DND-41 (cell line): ENCODE results near the gene MS4A15.
"Not testable (repeated sequence)": the region's sequence is repeated elsewhere in the genome, so short reads cannot be mapped to it uniquely, and the experiment has no call there.

Experiments
- ATAC-seq: fragments of 200-7000 bp; cut with Tn5 transposase; 3 replicates; pipeline ENCODE4 v1.9.1; 2021; ENCODE audit warnings: low read depth; ENCODE audit not compliant: insufficient read depth
- DNase-seq: peaks from one replicate; pipeline ENCODE4 v3.0.0-alpha.2; 2020
- H2AFZ ChIP-seq: 2 replicates; pipeline ENCODE4 v1.6.0; 2012; ENCODE audit warnings: low read depth, low read length
- H3K27ac ChIP-seq: 2 replicates; pipeline ENCODE4 v1.5.1; 2012; ENCODE audit warnings: low read length, inconsistent platforms
- H3K27me3 ChIP-seq: fragments of 200-600 bp; sonication (generic); 2 replicates; pipeline ENCODE4 v1.6.0; 2012; ENCODE audit warnings: low read length, mild to moderate bottlenecking, inconsistent platforms; ENCODE audit not compliant: insufficient read depth, poor library complexity
- H3K36me3 ChIP-seq: 2 replicates; pipeline ENCODE4 v1.5.1; 2012; ENCODE audit warnings: low read length, inconsistent platforms; ENCODE audit not compliant: insufficient read depth
- H3K4me1 ChIP-seq: 2 replicates; pipeline ENCODE4 v1.5.1; 2012; ENCODE audit warnings: mild to moderate bottlenecking, low read length; ENCODE audit not compliant: insufficient read depth
- H3K4me2 ChIP-seq: 2 replicates; pipeline ENCODE4 v1.6.0; 2012; ENCODE audit warnings: mild to moderate bottlenecking, moderate library complexity, low read length, inconsistent platforms; ENCODE audit not compliant: insufficient read depth
- H3K4me3 ChIP-seq, 2 experiments: fragments of 200-600 bp in 1 of 2; shearing (Covaris generic) in 1 of 2; 2 replicates each; pipeline ENCODE4 v1.5.1; 2012 to 2016; ENCODE audit warnings: inconsistent platforms in 2 of 2, low read length in 2 of 2, mild to moderate bottlenecking in 2 of 2, low read depth in 1 of 2, moderate library complexity in 1 of 2
- H3K79me2 ChIP-seq: 2 replicates; pipeline ENCODE4 v1.6.0; 2012; ENCODE audit warnings: low read length, inconsistent platforms; ENCODE audit not compliant: insufficient read depth
- H3K9ac ChIP-seq: 2 replicates; pipeline ENCODE4 v1.6.0; 2012; ENCODE audit warnings: low read depth, mild to moderate bottlenecking, inconsistent platforms, low read length, moderate library complexity
- H3K9me3 ChIP-seq: 2 replicates; pipeline ENCODE4 v1.5.1; 2012; ENCODE audit warnings: low read length, moderate library complexity, mild to moderate bottlenecking, inconsistent platforms; ENCODE audit not compliant: insufficient read depth, severe bottlenecking
- H4K20me1 ChIP-seq: 2 replicates; pipeline ENCODE4 v1.6.0; 2012; ENCODE audit warnings: low read length; ENCODE audit not compliant: insufficient read depth
- CTCF ChIP-seq: IDR thresholded peaks from 2 replicates; pipeline ENCODE4 v1.5.1; 2012; ENCODE audit warnings: borderline replicate concordance, low read length, moderate library complexity, mild to moderate bottlenecking; ENCODE audit not compliant: poor library complexity, severe bottlenecking; ENCODE audit errors: extremely low read depth
- EZH2 ChIP-seq: IDR thresholded peaks from 3 replicates; pipeline ENCODE4 v1.6.1; 2012; ENCODE audit warnings: borderline replicate concordance, low read depth, mild to moderate bottlenecking, moderate library complexity, low read length, inconsistent platforms; ENCODE audit not compliant: severe bottlenecking

The MS4A15 gene

GRCh38 chr11:60754887-60755286 lies 1.8 kb upstream of the MS4A15 start:
- H4K20me1 ChIP-seq: no peaks in the 10 kb centered on the region
- TF ChIP-seq CTCF: no peak
- TF ChIP-seq EZH2: no peak
- H3K4me1 ChIP-seq: peaks cover 5% of the 10 kb centered on the region
- no peaks in the 10 kb centered on the region for H3K79me2 ChIP-seq
- no peaks in the 10 kb centered on the region for H3K36me3 ChIP-seq
- no peaks in the 10 kb centered on the region for H3K27me3 ChIP-seq
- H3K9ac ChIP-seq: no peak overlapping the region
- no peak overlapping the region for H2AFZ ChIP-seq
- DNase-seq (no peak), ATAC-seq (no peak)
- H3K4me2 ChIP-seq: no peak overlapping the region
- no peak overlapping the region for H3K27ac ChIP-seq
- H3K4me3 ChIP-seq: no peak overlapping the region
- no peaks in the 10 kb centered on the region for H3K9me3 ChIP-seq

- Histone ChIP-seq H3K4me1 (peaks cover 5% of the 10 kb centered on the region), H4K20me1 (no peaks in the 10 kb centered on the region), H2AFZ (no peak overlapping the region), H3K4me2 (no peak overlapping the region), H3K27me3 (no peaks in the 10 kb centered on the region), H3K79me2 (no peaks in the 10 kb centered on the region), H3K4me3 (no peak overlapping the region), H3K36me3 (no peaks in the 10 kb centered on the region), H3K27ac (no peak overlapping the region), H3K9me3 (no peaks in the 10 kb centered on the region), H3K9ac (no peak overlapping the region)
- DNase-seq (no peak), ATAC-seq (no peak)
- no peak for TF ChIP-seq EZH2
- TF ChIP-seq CTCF: no peak
Measured at GRCh38 chr11:60757231-60757800, 649 bp downstream of the MS4A15 start.

GRCh38 chr11:60758671-60759070 lies 2.0 kb downstream of the MS4A15 start:
- H4K20me1 ChIP-seq, ATAC-seq, H3K79me2 ChIP-seq, H3K4me3 ChIP-seq, H3K36me3 ChIP-seq, H3K27ac ChIP-seq, H3K9ac ChIP-seq, H3K4me1 ChIP-seq, H3K4me2 ChIP-seq, H3K27me3 ChIP-seq, H3K9me3 ChIP-seq, H2AFZ ChIP-seq, DNase-seq: not testable (repeated sequence)

GRCh38 chr11:60759438-60760225 lies 3.0 kb downstream of the MS4A15 start:
- not testable (repeated sequence) for H3K27me3 ChIP-seq, H3K4me3 ChIP-seq, ATAC-seq, H3K27ac ChIP-seq, H3K4me2 ChIP-seq, DNase-seq, H3K4me1 ChIP-seq, H3K36me3 ChIP-seq, H3K9me3 ChIP-seq, H3K79me2 ChIP-seq, H4K20me1 ChIP-seq, H3K9ac ChIP-seq, H2AFZ ChIP-seq
